HEK293 (cell line): ENCODE data around the gene USP31.

Source experiments
- EGR2 ChIP-seq: fragments of 450-650 bp; formaldehyde crosslinking; IDR thresholded peaks from 2 replicates; pipeline ENCODE4 v1.5.1; 2016; ENCODE audit warnings: low read depth, missing biosample characterization, missing genetic modification characterization
- PBX3 ChIP-seq: sonication (generic); formaldehyde crosslinking; IDR thresholded peaks from 2 replicates; pipeline ENCODE4 v1.8.1; 2022; ENCODE audit warnings: mild to moderate bottlenecking, moderate library complexity, missing genetic modification reagents
- PRDM1 ChIP-seq: fragments of 450-650 bp; formaldehyde crosslinking; IDR thresholded peaks from 2 replicates; pipeline ENCODE4; 2016; ENCODE audit warnings: missing biosample characterization, missing genetic modification characterization
- SETDB1 ChIP-seq: IDR thresholded peaks from one replicate; pipeline ENCODE4 v1.6.1; 2017; ENCODE audit warnings: mild to moderate bottlenecking, low read length, moderate library complexity, mixed read lengths; ENCODE audit not compliant: insufficient read length
- TCF7L2 ChIP-seq: IDR thresholded peaks from 2 replicates; pipeline ENCODE4 v1.6.1; 2011; ENCODE audit warnings: low read depth, mild to moderate bottlenecking, inconsistent platforms, low read length, moderate library complexity, borderline replicate concordance
- YY1 ChIP-seq: fragments of 450-650 bp; formaldehyde crosslinking; IDR thresholded peaks from 2 replicates; pipeline ENCODE4 v1.5.1; 2018; ENCODE audit warnings: missing biosample characterization, missing genetic modification characterization
- ZNF114 ChIP-seq: fragments of 450-650 bp; formaldehyde crosslinking; IDR thresholded peaks from 2 replicates; pipeline ENCODE4 v1.5.0; 2017; ENCODE audit warnings: missing biosample characterization, missing genetic modification characterization
- ZNF239 ChIP-seq: fragments of 450-650 bp; formaldehyde crosslinking; IDR thresholded peaks from 2 replicates; pipeline ENCODE4 v1.5.1; 2016; ENCODE audit warnings: missing biosample characterization, missing genetic modification characterization
- ZNF558 ChIP-seq: fragments of 450-650 bp; formaldehyde crosslinking; IDR thresholded peaks from 2 replicates; pipeline ENCODE4 v1.5.1; 2016; ENCODE audit warnings: missing biosample characterization, missing genetic modification characterization
- ZNF843 ChIP-seq: fragments of 450-650 bp; formaldehyde crosslinking; IDR thresholded peaks from 2 replicates; pipeline ENCODE4 v1.5.1; 2016; ENCODE audit warnings: missing biosample characterization, missing genetic modification characterization
- TF ChIP-seq, protein P1 (sequence below): fragments of 450-650 bp; formaldehyde crosslinking; IDR thresholded peaks from 2 replicates; pipeline ENCODE4 v1.5.1; 2016; ENCODE audit warnings: missing biosample characterization, missing genetic modification characterization

DNA sequence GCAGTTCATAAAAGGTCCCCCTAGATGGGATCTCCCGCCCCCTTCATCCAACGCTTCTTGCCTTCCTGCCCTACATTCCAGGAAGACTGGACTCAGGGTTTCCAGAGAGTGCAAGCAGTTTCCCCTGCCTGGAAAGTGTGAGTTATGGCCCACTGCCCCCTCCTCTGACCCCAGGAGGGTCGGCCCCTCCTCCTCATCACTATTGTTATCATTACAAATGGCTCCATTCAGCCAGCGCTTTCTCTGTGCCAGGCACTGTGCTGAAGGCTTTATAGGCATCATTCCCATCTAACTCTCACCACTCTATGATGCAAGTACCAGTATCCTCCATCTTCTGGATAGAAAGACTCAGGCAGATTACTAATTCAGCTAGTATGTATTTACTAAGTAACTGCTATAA, 90.7 kb downstream of the USP31 start:
- no peak for TF ChIP-seq ZNF114
- TF ChIP-seq, protein P1, sequence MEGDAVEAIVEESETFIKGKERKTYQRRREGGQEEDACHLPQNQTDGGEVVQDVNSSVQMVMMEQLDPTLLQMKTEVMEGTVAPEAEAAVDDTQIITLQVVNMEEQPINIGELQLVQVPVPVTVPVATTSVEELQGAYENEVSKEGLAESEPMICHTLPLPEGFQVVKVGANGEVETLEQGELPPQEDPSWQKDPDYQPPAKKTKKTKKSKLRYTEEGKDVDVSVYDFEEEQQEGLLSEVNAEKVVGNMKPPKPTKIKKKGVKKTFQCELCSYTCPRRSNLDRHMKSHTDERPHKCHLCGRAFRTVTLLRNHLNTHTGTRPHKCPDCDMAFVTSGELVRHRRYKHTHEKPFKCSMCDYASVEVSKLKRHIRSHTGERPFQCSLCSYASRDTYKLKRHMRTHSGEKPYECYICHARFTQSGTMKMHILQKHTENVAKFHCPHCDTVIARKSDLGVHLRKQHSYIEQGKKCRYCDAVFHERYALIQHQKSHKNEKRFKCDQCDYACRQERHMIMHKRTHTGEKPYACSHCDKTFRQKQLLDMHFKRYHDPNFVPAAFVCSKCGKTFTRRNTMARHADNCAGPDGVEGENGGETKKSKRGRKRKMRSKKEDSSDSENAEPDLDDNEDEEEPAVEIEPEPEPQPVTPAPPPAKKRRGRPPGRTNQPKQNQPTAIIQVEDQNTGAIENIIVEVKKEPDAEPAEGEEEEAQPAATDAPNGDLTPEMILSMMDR (tag by site-specific recombination) = no peak
- TF ChIP-seq ZNF558 (tag by site-specific recombination) = no peak
- no peak for TF ChIP-seq SETDB1
- TF ChIP-seq ZNF843 (tag by site-specific recombination) = no peak
- no peak for TF ChIP-seq PBX3 (CRISPR knock-in tag)
- TF ChIP-seq EGR2 (tag by site-specific recombination) = no peak
- no peak for TF ChIP-seq PRDM1 (tag by site-specific recombination)
- no peak for TF ChIP-seq ZNF239 (tag by site-specific recombination)
- TF ChIP-seq YY1 (tag by site-specific recombination) = no peak
- no peak for TF ChIP-seq TCF7L2
